Epithelial cell of prostate (primary cell): ENCODE results near the gene CENPX.

Experiments used
- DNase-seq: peaks from one replicate; pipeline ENCODE4 v3.0.0-alpha.2; 2011; ENCODE audit warnings: low read depth, low spot score
- H3K27ac ChIP-seq: fragments of 450-650 bp; 2 replicates; pipeline ENCODE4 v1.5.1; 2017; ENCODE audit warnings: mild to moderate bottlenecking

CENPX gene

GRCh38 chr17:82022310-82022980 lies at the start of gene CENPX:
TSS of gene CENPX (minus strand) at chr17:82022878. CDS start at chr17:82022861, 17 bp downstream.
- no peak for DNase-seq
- H3K27ac ChIP-seq, result peak within 1 kb of the TSS; percentile 17

- DNase-seq, result no peak
- H3K27ac ChIP-seq, result no peak overlapping the region
These were observed 47.9 kb upstream of the CENPX start for GRCh38 chr17:82070611-82071010.

GRCh38 chr17:82065638-82066303 lies 43.1 kb upstream of the CENPX start, which contains the start of gene DUS1L:
TSS of gene DUS1L (minus strand) at chr17:82065804. CDS start at chr17:82065059, 745 bp downstream.
- no peak for DNase-seq
- H3K27ac ChIP-seq, result peak within 1 kb of the TSS; percentile 36

GRCh38 chr17:82065193-82065637 lies 42.5 kb upstream of the CENPX start:
- peak overlapping the region; percentile 36 for H3K27ac ChIP-seq
- no peak for DNase-seq

- no peak for DNase-seq
- peak overlapping the region; percentile 36 for H3K27ac ChIP-seq
These were observed 41.9 kb upstream of the CENPX start for GRCh38 chr17:82064433-82065192.

GRCh38 chr17:82063424-82064415 lies 41.0 kb upstream of the CENPX start:
- H3K27ac ChIP-seq, result no peak overlapping the region
- no peak for DNase-seq

- no peak for DNase-seq
- no peak overlapping the region for H3K27ac ChIP-seq
These were observed 40.3 kb upstream of the CENPX start for GRCh38 chr17:82062984-82063368.

GRCh38 chr17:82062076-82062983 lies 39.7 kb upstream of the CENPX start:
- DNase-seq, result no peak
- H3K27ac ChIP-seq, result no peak overlapping the region

- DNase-seq, result no peak
- H3K27ac ChIP-seq, result no peak overlapping the region
These were observed 38.6 kb upstream of the CENPX start for GRCh38 chr17:82061047-82061925.

- no peak overlapping the region for H3K27ac ChIP-seq
- DNase-seq, result no peak
These were observed 37.9 kb upstream of the CENPX start for GRCh38 chr17:82060614-82061013.

GRCh38 chr17:82060001-82060380 lies 37.3 kb upstream of the CENPX start:
- H3K27ac ChIP-seq, result no peak overlapping the region
- no peak for DNase-seq

GRCh38 chr17:82059272-82060000 lies 36.8 kb upstream of the CENPX start:
- no peak for DNase-seq

GRCh38 chr17:82058855-82059249 lies 36.2 kb upstream of the CENPX start:
- H3K27ac ChIP-seq, result no peak overlapping the region
- DNase-seq, result no peak

More at GRCh38 chr17:82059272-82060000, 36.8 kb upstream of the CENPX start:
- H3K27ac ChIP-seq, result no peak overlapping the region

GRCh38 chr17:82058230-82058854 lies 35.7 kb upstream of the CENPX start:
- DNase-seq, result no peak
- H3K27ac ChIP-seq, result no peak overlapping the region

GRCh38 chr17:82056729-82057621 lies 34.3 kb upstream of the CENPX start:
- no peak for DNase-seq
- no peak overlapping the region for H3K27ac ChIP-seq
